Measurements from ENCODE around the gene LRMDA.

LRMDA gene

DNA sequence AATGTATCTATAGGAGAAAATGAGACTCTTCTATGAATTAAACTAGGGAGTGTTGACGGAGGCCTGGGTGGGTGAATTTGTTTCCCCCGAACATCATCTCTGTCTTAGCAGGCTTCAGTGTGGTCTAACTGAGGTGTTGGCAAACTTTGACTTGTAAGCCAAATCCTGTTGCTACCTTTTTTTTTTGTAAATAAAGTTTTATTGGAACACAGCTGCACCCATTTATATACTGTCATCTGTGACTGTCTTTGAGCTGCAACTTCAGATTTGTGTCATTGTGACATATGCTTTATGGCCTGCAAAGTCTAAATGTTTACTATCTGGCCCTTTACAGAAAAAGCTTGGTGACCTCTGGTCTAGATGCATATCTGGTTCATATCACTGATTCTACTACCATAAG lies 455.9 kb downstream of the LRMDA start:
- Histone ChIP-seq H3K27me3 (ENCODE audit: low read depth) (no peaks in the 10 kb centered on the region), H3K4me1 (no peaks in the 10 kb centered on the region), H3K4me3 (no peak overlapping the region), H3K9me3 (no peaks in the 10 kb centered on the region), H3K36me3 (replicated peaks) (no peaks in the 10 kb centered on the region)
- DNase-seq (ENCODE audit: low spot score in 2 of 2): no peak
- in situ Hi-C loops (cut with MboI; ENCODE audit: low sequenced_read_pairs): no loop called here

DNA sequence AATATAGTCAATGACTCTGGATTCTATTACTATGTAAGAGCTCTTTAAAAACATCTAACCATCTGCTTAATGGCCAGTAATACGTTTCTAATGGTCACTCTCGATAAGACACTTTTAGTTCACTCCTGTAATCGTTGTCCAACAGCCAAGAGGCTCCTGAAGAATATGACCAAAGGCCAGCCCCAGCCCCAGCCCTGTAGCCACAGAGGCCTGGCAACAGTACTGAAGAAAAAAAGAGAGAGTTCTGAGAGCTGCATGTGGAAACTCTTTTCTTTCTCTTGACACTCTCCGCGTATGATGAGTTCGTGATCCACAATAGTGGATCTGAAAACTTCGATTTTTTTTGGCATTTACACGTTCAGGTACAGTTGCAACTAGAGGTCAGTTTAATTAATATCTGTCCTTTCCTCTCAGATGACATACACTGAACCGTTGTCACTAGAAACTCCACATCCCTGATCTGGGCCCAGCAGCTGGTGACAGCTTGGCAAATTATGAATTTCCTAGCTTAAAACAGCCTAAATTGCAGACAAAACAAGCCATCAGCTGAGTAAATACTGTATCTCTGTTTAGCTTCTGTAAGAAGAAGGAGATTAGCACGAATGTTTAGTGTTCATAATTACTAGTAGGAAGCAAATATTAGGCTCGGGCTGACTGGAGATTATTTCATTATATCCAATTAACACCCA lies 456.7 kb downstream of the LRMDA start:
- Histone ChIP-seq H3K27me3 (ENCODE audit: low read depth) (no peaks in the 10 kb centered on the region), H3K4me3 (no peak overlapping the region), H3K9me3 (no peaks in the 10 kb centered on the region), H3K36me3 (replicated peaks) (no peaks in the 10 kb centered on the region), H3K4me1 (no peaks in the 10 kb centered on the region)
- in situ Hi-C loops (cut with MboI; ENCODE audit: low sequenced_read_pairs): no loop called here
- DNase-seq (ENCODE audit: low spot score in 2 of 2): no peak

DNA sequence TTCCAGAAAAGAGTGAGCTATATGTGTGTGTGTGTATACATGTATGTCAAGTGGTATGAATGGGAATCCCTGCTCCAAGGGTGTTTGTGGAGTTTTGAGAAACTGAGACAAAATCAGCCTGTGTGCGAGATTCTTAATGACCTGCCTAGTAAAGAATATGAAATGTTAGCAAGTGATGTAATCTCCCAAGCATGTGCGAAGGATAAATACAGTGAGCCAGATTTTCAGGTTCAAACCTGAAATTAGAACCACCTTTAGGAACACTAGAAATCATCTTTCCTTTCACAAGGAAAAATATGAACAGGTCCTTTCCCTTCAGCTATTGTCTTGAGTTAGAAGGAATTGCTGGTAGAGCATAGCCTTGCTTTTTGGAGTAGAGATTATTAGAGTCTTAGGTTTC lies 457.6 kb downstream of the LRMDA start:
- H3K27me3 ChIP-seq (ENCODE audit: low read depth): no peaks in the 10 kb centered on the region
- H3K9me3 ChIP-seq: no peaks in the 10 kb centered on the region
- H3K4me1 ChIP-seq: no peaks in the 10 kb centered on the region
- DNase-seq (ENCODE audit: low spot score in 2 of 2): no peak
- no peak overlapping the region for H3K4me3 ChIP-seq
- no peaks in the 10 kb centered on the region for H3K36me3 ChIP-seq (replicated peaks)
- in situ Hi-C loops (cut with MboI; ENCODE audit: low sequenced_read_pairs): no loop called here

GRCh38 chr10:75894761-75895160 lies 463.3 kb downstream of the LRMDA start:
- DNase-seq (ENCODE audit: low spot score in 2 of 2): no peak
- Histone ChIP-seq H3K4me3 (no peak overlapping the region), H3K36me3 (replicated peaks) (no peaks in the 10 kb centered on the region), H3K4me1 (no peaks in the 10 kb centered on the region), H3K9me3 (no peaks in the 10 kb centered on the region), H3K27me3 (ENCODE audit: low read depth) (no peaks in the 10 kb centered on the region; the same call in 1 of the 2 replicates)
- in situ Hi-C loops (cut with MboI; ENCODE audit: low sequenced_read_pairs): no loop called here

GRCh38 chr10:75895259-75895658 lies 463.8 kb downstream of the LRMDA start:
- H3K27me3 ChIP-seq (ENCODE audit: low read depth): no peaks in the 10 kb centered on the region; the same call in 1 of the 2 replicates
- H3K4me1 ChIP-seq: no peaks in the 10 kb centered on the region
- no peaks in the 10 kb centered on the region for H3K36me3 ChIP-seq (replicated peaks)
- H3K9me3 ChIP-seq: no peaks in the 10 kb centered on the region
- H3K4me3 ChIP-seq: no peak overlapping the region
- in situ Hi-C loops (cut with MboI; ENCODE audit: low sequenced_read_pairs): no loop called here
- no peak for DNase-seq (ENCODE audit: low spot score in 2 of 2)

GRCh38 chr10:75899816-75900390 lies 468.5 kb downstream of the LRMDA start:
- Histone ChIP-seq H3K4me1 (no peaks in the 10 kb centered on the region), H3K27me3 (ENCODE audit: low read depth) (peaks cover 2% of the 10 kb centered on the region; the same call in 1 of the 2 replicates), H3K4me3 (no peak overlapping the region), H3K9me3 (no peaks in the 10 kb centered on the region), H3K36me3 (replicated peaks) (no peaks in the 10 kb centered on the region)
- in situ Hi-C loops (cut with MboI; ENCODE audit: low sequenced_read_pairs): no loop called here
- no peak for DNase-seq (ENCODE audit: low spot score in 2 of 2)

DNA sequence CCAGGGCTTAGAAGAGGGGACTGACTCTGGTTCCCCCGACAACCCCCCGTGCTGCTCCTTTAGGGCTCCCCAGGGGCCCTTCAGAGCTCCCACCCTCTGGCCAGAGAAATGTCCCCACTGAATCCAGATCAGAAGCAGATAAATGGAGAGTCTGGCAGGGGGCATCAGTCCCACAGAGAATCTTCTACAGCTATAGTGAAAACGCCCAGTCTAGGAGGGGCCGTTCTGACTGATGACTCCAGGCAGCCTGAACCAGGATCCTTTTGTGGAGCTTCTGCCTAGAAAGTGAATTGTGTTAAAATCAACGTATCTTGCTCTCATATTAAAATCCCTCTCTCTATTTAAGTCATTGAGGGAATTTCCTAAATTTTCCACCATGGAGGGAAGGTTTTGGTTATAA lies 471.4 kb downstream of the LRMDA start:
- H3K9me3 ChIP-seq: no peaks in the 10 kb centered on the region
- in situ Hi-C loops (cut with MboI; ENCODE audit: low sequenced_read_pairs): no loop called here
- H3K36me3 ChIP-seq (replicated peaks): no peaks in the 10 kb centered on the region
- no peaks in the 10 kb centered on the region for H3K4me1 ChIP-seq
- H3K27me3 ChIP-seq (ENCODE audit: low read depth): peaks cover 2% of the 10 kb centered on the region; the same call in 1 of the 2 replicates
- DNase-seq (ENCODE audit: low spot score in 2 of 2): no peak
- no peak overlapping the region for H3K4me3 ChIP-seq

- in situ Hi-C loops (cut with MboI; ENCODE audit: low sequenced_read_pairs): no loop called here
- H3K4me3 ChIP-seq: no peak overlapping the region
- no peaks in the 10 kb centered on the region for H3K9me3 ChIP-seq
- peaks cover 2% of the 10 kb centered on the region; the same call in 1 of the 2 replicates for H3K27me3 ChIP-seq (ENCODE audit: low read depth)
- H3K4me1 ChIP-seq: no peaks in the 10 kb centered on the region
- DNase-seq (ENCODE audit: low spot score in 2 of 2): no peak
- no peaks in the 10 kb centered on the region for H3K36me3 ChIP-seq (replicated peaks)
Observed at GRCh38 chr10:75904499-75905283, 473.3 kb downstream of the LRMDA start.

DNA sequence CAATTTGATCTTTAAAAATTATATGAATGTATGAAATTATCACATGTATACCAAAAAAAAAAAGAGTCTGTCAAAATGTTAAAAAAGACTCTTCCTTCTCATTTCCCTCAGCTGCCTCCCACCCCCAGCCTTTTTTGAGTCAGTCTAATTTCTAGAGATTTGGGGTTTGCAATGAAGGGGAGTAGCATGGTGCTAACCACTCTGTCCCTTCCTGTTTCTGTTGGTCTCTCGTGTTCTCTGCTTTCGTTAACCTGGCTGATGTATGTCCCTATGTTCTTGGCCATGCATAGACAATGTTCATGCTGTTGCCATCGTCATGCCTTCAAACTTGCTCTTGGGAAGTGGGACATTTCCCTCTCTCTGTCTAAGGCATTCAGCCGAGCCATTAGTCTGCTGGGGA lies 474.1 kb downstream of the LRMDA start:
- no peaks in the 10 kb centered on the region for H3K4me1 ChIP-seq
- in situ Hi-C loops (cut with MboI; ENCODE audit: low sequenced_read_pairs): no loop called here

GRCh38 chr10:75910032-75910431 lies 478.6 kb downstream of the LRMDA start:
- H3K9me3 ChIP-seq: no peaks in the 10 kb centered on the region
- H3K36me3 ChIP-seq (replicated peaks): no peaks in the 10 kb centered on the region
- in situ Hi-C loops (cut with MboI; ENCODE audit: low sequenced_read_pairs): no loop called here
- H3K4me1 ChIP-seq: no peaks in the 10 kb centered on the region
- no peaks in the 10 kb centered on the region; the same call in 1 of the 2 replicates for H3K27me3 ChIP-seq (ENCODE audit: low read depth)
- DNase-seq (ENCODE audit: low spot score in 2 of 2): no peak
- H3K4me3 ChIP-seq: no peak overlapping the region

More for the DNA sequence above, 474.1 kb downstream of the LRMDA start:
- H3K27me3 ChIP-seq (ENCODE audit: low read depth): peaks cover 2% of the 10 kb centered on the region; the same call in 1 of the 2 replicates
- no peak overlapping the region for H3K4me3 ChIP-seq
- no peak for DNase-seq (ENCODE audit: low spot score in 2 of 2)
- no peaks in the 10 kb centered on the region for H3K9me3 ChIP-seq
- H3K36me3 ChIP-seq (replicated peaks): no peaks in the 10 kb centered on the region

DNA sequence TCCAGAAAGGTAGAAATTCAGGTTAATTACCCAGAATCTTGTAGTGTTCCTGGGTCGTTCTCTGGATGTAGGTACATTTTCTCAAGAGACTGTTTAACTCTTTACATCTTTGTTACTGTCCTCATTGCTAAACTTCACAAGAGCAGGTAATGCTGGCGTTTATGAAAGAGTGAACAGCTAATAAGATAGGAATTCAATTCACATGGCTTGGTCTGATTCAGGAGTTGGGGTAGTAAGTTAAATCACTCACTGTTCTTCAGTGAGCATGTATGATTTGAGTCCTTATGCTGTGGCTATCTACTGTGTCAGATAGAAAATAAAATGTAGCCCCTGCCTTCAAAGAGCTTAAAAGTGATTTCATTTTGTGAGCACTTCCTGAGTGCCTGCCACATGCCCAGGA lies 480.0 kb downstream of the LRMDA start:
- Histone ChIP-seq H3K27me3 (ENCODE audit: low read depth) (no peaks in the 10 kb centered on the region; the same call in 1 of the 2 replicates), H3K36me3 (replicated peaks) (no peaks in the 10 kb centered on the region), H3K9me3 (no peaks in the 10 kb centered on the region), H3K4me3 (no peak overlapping the region), H3K4me1 (no peaks in the 10 kb centered on the region)
- in situ Hi-C loops (cut with MboI; ENCODE audit: low sequenced_read_pairs): no loop called here
- DNase-seq (ENCODE audit: low spot score in 2 of 2): no peak

GRCh38 chr10:75916906-75917305 lies 485.5 kb downstream of the LRMDA start:
- H3K27me3 ChIP-seq (ENCODE audit: low read depth): no peaks in the 10 kb centered on the region
- in situ Hi-C loops (cut with MboI; ENCODE audit: low sequenced_read_pairs): no loop called here
- H3K4me1 ChIP-seq: no peaks in the 10 kb centered on the region
- DNase-seq (ENCODE audit: low spot score in 2 of 2): no peak
- no peaks in the 10 kb centered on the region for H3K36me3 ChIP-seq (replicated peaks)
- no peak overlapping the region for H3K4me3 ChIP-seq
- no peaks in the 10 kb centered on the region for H3K9me3 ChIP-seq

DNA sequence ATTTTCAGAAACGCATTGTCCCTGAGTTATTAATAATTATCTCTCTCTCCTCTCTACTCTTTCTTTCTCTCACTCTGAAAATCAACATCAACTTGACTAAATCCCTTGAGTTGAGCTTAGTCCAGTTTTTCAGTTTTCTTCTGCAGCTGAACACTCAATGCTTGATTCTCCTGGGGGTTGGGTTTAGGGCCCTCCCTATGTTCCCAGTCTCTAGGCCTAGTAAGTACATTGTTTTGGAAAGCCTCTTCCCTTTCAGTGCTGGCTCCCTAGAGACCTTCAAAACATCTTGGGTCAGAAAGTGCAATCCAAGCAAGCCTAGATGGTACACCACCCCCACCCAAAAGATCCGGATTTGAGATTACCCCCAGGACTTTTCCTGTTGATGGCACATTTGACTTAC lies 488.5 kb downstream of the LRMDA start:
- in situ Hi-C loops (cut with MboI; ENCODE audit: low sequenced_read_pairs): no loop called here
- no peak for DNase-seq (ENCODE audit: low spot score in 2 of 2)
- Histone ChIP-seq H3K27me3 (ENCODE audit: low read depth) (no peaks in the 10 kb centered on the region), H3K4me1 (no peaks in the 10 kb centered on the region), H3K9me3 (no peaks in the 10 kb centered on the region), H3K4me3 (no peak overlapping the region), H3K36me3 (replicated peaks) (no peaks in the 10 kb centered on the region)

DNA sequence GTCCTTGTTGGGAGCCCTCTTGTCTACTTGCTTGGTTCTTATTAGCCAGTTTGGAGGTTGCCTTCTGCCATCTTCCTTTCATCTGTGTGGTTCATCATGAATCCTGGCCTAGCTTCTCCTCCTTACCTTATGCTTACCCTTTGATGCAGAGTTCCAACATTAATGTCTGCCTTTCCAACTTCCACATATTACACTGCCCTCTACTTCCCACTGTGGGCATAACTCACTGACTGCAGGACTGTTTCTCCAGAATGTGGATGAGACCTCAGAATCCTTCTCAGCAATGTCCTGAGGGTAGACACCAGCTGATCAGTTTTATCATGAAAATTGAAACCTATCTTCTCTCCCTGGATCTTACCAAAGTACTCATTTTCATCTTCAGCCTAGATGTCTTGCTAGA lies 491.0 kb downstream of the LRMDA start:
- no peak for DNase-seq (ENCODE audit: low spot score in 2 of 2)
- no peak overlapping the region for H3K4me3 ChIP-seq
- in situ Hi-C loops (cut with MboI; ENCODE audit: low sequenced_read_pairs): no loop called here
- H3K36me3 ChIP-seq (replicated peaks): no peaks in the 10 kb centered on the region
- no peaks in the 10 kb centered on the region for H3K9me3 ChIP-seq
- H3K4me1 ChIP-seq: no peaks in the 10 kb centered on the region
- no peaks in the 10 kb centered on the region for H3K27me3 ChIP-seq (ENCODE audit: low read depth)

Measured in HAP-1 (cell line).